Muscle layer of colon (tissue), 2 donors: ENCODE results near the gene GSK3A.

Experiments
- H3K27ac ChIP-seq: one replicate; pipeline ENCODE4 v1.7.0; 2013; ENCODE audit warnings: low read depth, mild to moderate bottlenecking, low read length, moderate library complexity
- H3K27me3 ChIP-seq, 2 donors: one replicate each; pipeline ENCODE4 v1.7.0; 2013; ENCODE audit warnings: low read length in 2 of 2, mild to moderate bottlenecking in 2 of 2; ENCODE audit not compliant: insufficient read depth in 2 of 2, control insufficient read depth in 1 of 2
- H3K36me3 ChIP-seq: one replicate; pipeline ENCODE4 v1.7.0; 2013; ENCODE audit warnings: mild to moderate bottlenecking, low read length; ENCODE audit not compliant: insufficient read depth
- H3K4me1 ChIP-seq: one replicate; pipeline ENCODE4 v1.7.0; 2013; ENCODE audit warnings: mild to moderate bottlenecking, low read length; ENCODE audit not compliant: insufficient read depth
- H3K4me3 ChIP-seq, 2 donors: one replicate each; pipeline ENCODE4 v1.7.0; 2013; ENCODE audit warnings: low read length in 2 of 2, low read depth in 1 of 2, mild to moderate bottlenecking in 1 of 2, moderate library complexity in 1 of 2
- H3K9ac ChIP-seq: one replicate; pipeline ENCODE4 v1.7.0; 2013; ENCODE audit warnings: low read length
- H3K9me3 ChIP-seq: one replicate; pipeline ENCODE4 v1.7.0; 2013; ENCODE audit warnings: mild to moderate bottlenecking, low read length
- donor health status: abdominal sarcoma.
- donor health status: Adenocarcinoma of cecum.

Gene GSK3A

GRCh38 chr19:42285988-42286348 lies 43.6 kb upstream of the GSK3A start:
- H3K27ac ChIP-seq = peak overlapping the region; percentile 96

GRCh38 chr19:42285541-42285941 lies 43.1 kb upstream of the GSK3A start:
- no peaks in the 10 kb centered on the region for H3K27me3 ChIP-seq
- peak overlapping the region; percentile 61 for H3K9ac ChIP-seq
- H3K27ac ChIP-seq = peak overlapping the region; percentile 96
- H3K9me3 ChIP-seq = no peaks in the 10 kb centered on the region
- peaks cover 35% of the 10 kb centered on the region for H3K36me3 ChIP-seq
- H3K4me1 ChIP-seq = peaks cover 45% of the 10 kb centered on the region
- H3K4me3 ChIP-seq = peak overlapping the region; percentile 4 to 71

More at GRCh38 chr19:42285988-42286348, 43.6 kb upstream of the GSK3A start:
- H3K4me1 ChIP-seq = peaks cover 45% of the 10 kb centered on the region
- H3K27me3 ChIP-seq = no peaks in the 10 kb centered on the region
- peak overlapping the region; percentile 61 for H3K9ac ChIP-seq
- no peaks in the 10 kb centered on the region for H3K9me3 ChIP-seq
- peak overlapping the region in 1 of 2 donors; percentile 71 for H3K4me3 ChIP-seq
- H3K36me3 ChIP-seq = peaks cover 39% of the 10 kb centered on the region

- H3K27me3 ChIP-seq = no peaks in the 10 kb centered on the region
- peaks cover 28% of the 10 kb centered on the region for H3K36me3 ChIP-seq
- H3K4me3 ChIP-seq = peak overlapping the region; percentile 69 to 71
- H3K9ac ChIP-seq = peak overlapping the region; percentile 45
- peaks cover 45% of the 10 kb centered on the region for H3K4me1 ChIP-seq
- H3K9me3 ChIP-seq = no peaks in the 10 kb centered on the region
- H3K27ac ChIP-seq = peak overlapping the region; percentile 96
These were observed 42.4 kb upstream of the GSK3A start for GRCh38 chr19:42284591-42285341.

- Histone ChIP-seq H3K36me3 (peaks cover 22% of the 10 kb centered on the region), H3K9me3 (no peaks in the 10 kb centered on the region), H3K9ac (no peak overlapping the region), H3K27ac (no peak overlapping the region), H3K4me1 (peaks cover 52% of the 10 kb centered on the region), H3K27me3 (no peaks in the 10 kb centered on the region), H3K4me3 (no peak overlapping the region)
These were observed 41.7 kb upstream of the GSK3A start for GRCh38 chr19:42284066-42284501.

GRCh38 chr19:42283188-42284065 lies 41.0 kb upstream of the GSK3A start:
- peak overlapping the region; percentile 21 to 55 for H3K4me3 ChIP-seq
- peak overlapping the region; percentile 51 for H3K9ac ChIP-seq
- no peaks in the 10 kb centered on the region for H3K27me3 ChIP-seq
- peaks cover 15% of the 10 kb centered on the region for H3K36me3 ChIP-seq
- H3K4me1 ChIP-seq = peaks cover 59% of the 10 kb centered on the region
- peak overlapping the region; percentile 87 for H3K27ac ChIP-seq
- H3K9me3 ChIP-seq = no peaks in the 10 kb centered on the region

GRCh38 chr19:42282819-42283187 lies 40.4 kb upstream of the GSK3A start:
- peak overlapping the region; percentile 87 for H3K27ac ChIP-seq
- peak overlapping the region; percentile 51 for H3K9ac ChIP-seq
- H3K4me3 ChIP-seq = peak overlapping the region in 1 of 2 donors; percentile 55
- no peaks in the 10 kb centered on the region for H3K27me3 ChIP-seq
- H3K9me3 ChIP-seq = no peaks in the 10 kb centered on the region
- H3K36me3 ChIP-seq = peaks cover 9% of the 10 kb centered on the region
- peaks cover 65% of the 10 kb centered on the region for H3K4me1 ChIP-seq

- peak overlapping the region in 1 of 2 donors; percentile 19 for H3K4me3 ChIP-seq
- H3K27me3 ChIP-seq = no peaks in the 10 kb centered on the region
- no peaks in the 10 kb centered on the region for H3K9me3 ChIP-seq
- peaks cover 72% of the 10 kb centered on the region for H3K4me1 ChIP-seq
- H3K27ac ChIP-seq = peak overlapping the region; percentile 81
- peak overlapping the region; percentile 44 for H3K9ac ChIP-seq
- H3K36me3 ChIP-seq = peaks cover 2% of the 10 kb centered on the region
These were observed 39.7 kb upstream of the GSK3A start for GRCh38 chr19:42281827-42282762.

- Histone ChIP-seq H3K27ac (peak overlapping the region; percentile 81), H3K27me3 (no peaks in the 10 kb centered on the region), H3K36me3 (no peaks in the 10 kb centered on the region), H3K9me3 (no peaks in the 10 kb centered on the region), H3K9ac (peak overlapping the region; percentile 44), H3K4me3 (peak overlapping the region; percentile 9 to 19), H3K4me1 (peaks cover 72% of the 10 kb centered on the region)
These were observed 38.9 kb upstream of the GSK3A start for GRCh38 chr19:42281146-42281826.

- H3K4me1 ChIP-seq = peaks cover 67% of the 10 kb centered on the region
- peak overlapping the region; percentile 95 for H3K27ac ChIP-seq
- no peaks in the 10 kb centered on the region for H3K36me3 ChIP-seq
- no peak overlapping the region for H3K9ac ChIP-seq
- no peaks in the 10 kb centered on the region for H3K9me3 ChIP-seq
- H3K4me3 ChIP-seq = peak overlapping the region; percentile 74 to 90
- no peaks in the 10 kb centered on the region for H3K27me3 ChIP-seq
These were observed 38.4 kb upstream of the GSK3A start for GRCh38 chr19:42280815-42281145.

GRCh38 chr19:42279902-42280814 lies 37.8 kb upstream of the GSK3A start:
- peaks cover 63% of the 10 kb centered on the region for H3K4me1 ChIP-seq
- peak overlapping the region; percentile 74 to 90 for H3K4me3 ChIP-seq
- peak overlapping the region; percentile 66 for H3K9ac ChIP-seq
- no peaks in the 10 kb centered on the region for H3K9me3 ChIP-seq
- no peaks in the 10 kb centered on the region for H3K27me3 ChIP-seq
- H3K27ac ChIP-seq = peak overlapping the region; percentile 95
- peaks cover 2% of the 10 kb centered on the region for H3K36me3 ChIP-seq
